Measurements from ENCODE around the gene FGGY.

FGGY gene

GRCh38 chr1:59413327-59413720 is 116.4 kb downstream of the FGGY start:
- DNase-seq (ENCODE audit: low read depth, low spot score): no peak

- DNase-seq (ENCODE audit: low read depth, low spot score): no peak
Observed at GRCh38 chr1:59414406-59415133, 117.7 kb downstream of the FGGY start.

- DNase-seq (ENCODE audit: low read depth, low spot score): no peak
Observed at GRCh38 chr1:59415286-59415850, 118.5 kb downstream of the FGGY start.

GRCh38 chr1:59415881-59416280 is 119.0 kb downstream of the FGGY start:
- DNase-seq (ENCODE audit: low read depth, low spot score): no peak

GRCh38 chr1:59417406-59417805 is 120.5 kb downstream of the FGGY start:
- no peak for DNase-seq (ENCODE audit: low read depth, low spot score)

GRCh38 chr1:59418363-59419144 is 121.7 kb downstream of the FGGY start:
- no peak for DNase-seq (ENCODE audit: low read depth, low spot score)

- no peak for DNase-seq (ENCODE audit: low read depth, low spot score)
Observed at GRCh38 chr1:59419361-59420140, 122.7 kb downstream of the FGGY start.

- DNase-seq (ENCODE audit: low read depth, low spot score): no peak
Observed at GRCh38 chr1:59421232-59421920, 124.5 kb downstream of the FGGY start.

- no peak for DNase-seq (ENCODE audit: low read depth, low spot score)
Observed at GRCh38 chr1:59422921-59423575, 126.2 kb downstream of the FGGY start.

GRCh38 chr1:59427155-59427554 is 130.3 kb downstream of the FGGY start:
- DNase-seq (ENCODE audit: low read depth, low spot score): no peak

GRCh38 chr1:59427784-59428183 is 130.9 kb downstream of the FGGY start:
- no peak for DNase-seq (ENCODE audit: low read depth, low spot score)

- DNase-seq (ENCODE audit: low read depth, low spot score): no peak
Observed at GRCh38 chr1:59428828-59429227, 131.9 kb downstream of the FGGY start.

- DNase-seq (ENCODE audit: low read depth, low spot score): no peak
Observed at GRCh38 chr1:59429656-59430055, 132.8 kb downstream of the FGGY start.

GRCh38 chr1:59431566-59432294 is 134.8 kb downstream of the FGGY start:
- DNase-seq (ENCODE audit: low read depth, low spot score): no peak

- no peak for DNase-seq (ENCODE audit: low read depth, low spot score)
Observed at GRCh38 chr1:59432531-59433439, 135.9 kb downstream of the FGGY start.

- DNase-seq (ENCODE audit: low read depth, low spot score): no peak
Observed at GRCh38 chr1:59433440-59433813, 136.5 kb downstream of the FGGY start.

GRCh38 chr1:59434336-59434735 is 137.4 kb downstream of the FGGY start:
- DNase-seq (ENCODE audit: low read depth, low spot score): no peak

GRCh38 chr1:59436637-59437036 is 139.7 kb downstream of the FGGY start:
- no peak for DNase-seq (ENCODE audit: low read depth, low spot score)

- DNase-seq (ENCODE audit: low read depth, low spot score): no peak
Observed at GRCh38 chr1:59438058-59438560, 141.2 kb downstream of the FGGY start.
